ENCODE results near the gene CTNND2. TPM values are rescaled to one million over a fixed set of nuclear protein-coding genes. Genes with fewer than 3 reads are reported as not detected.
"Not testable (repeated sequence)": the region's sequence is repeated elsewhere in the genome, so short reads cannot be mapped to it uniquely, and the experiment has no call there.

Gene CTNND2
- total RNA-seq, 6 donors from 2014 or later: 1.1 to 12.4 (median 3.2) TPM

GRCh38 chr5:11076945-11077613 is 827.2 kb downstream of the CTNND2 start:
- Histone ChIP-seq H3K27me3 (no peaks in the 10 kb centered on the region), H3K4me3 (no peak overlapping the region), H3K4me1 (no peaks in the 10 kb centered on the region), H3K36me3 (no peaks in the 10 kb centered on the region), H3K9me3 (no peaks in the 10 kb centered on the region), H3K27ac (no peak overlapping the region)
- 47 to 49% methylated on average over 4 of the region's 4 CpGs for WGBS, 2 donors
- ATAC-seq (ENCODE audit: low FRiP score in 2 of 2) (no peak), DNase-seq (no peak)
- no peak for TF ChIP-seq POLR2A (IDR thresholded peaks at IDR 0.05)

- Histone ChIP-seq H3K4me3 (no peak overlapping the region), H3K27me3 (no peaks in the 10 kb centered on the region), H3K27ac (no peak overlapping the region), H3K9me3 (no peaks in the 10 kb centered on the region), H3K36me3 (no peaks in the 10 kb centered on the region), H3K4me1 (no peaks in the 10 kb centered on the region)
- ATAC-seq (ENCODE audit: low FRiP score in 2 of 2) (no peak), DNase-seq (peak in 1 of 2 donors; percentile 52)
- WGBS, 2 donors: 58 to 70% methylated on average over 10 to 12 of the region's 12 CpGs
- no peak for TF ChIP-seq POLR2AphosphoS5 (IDR thresholded peaks at IDR 0.05)
- TF ChIP-seq POLR2A (IDR thresholded peaks at IDR 0.05): no peak
- TF ChIP-seq, protein P1, sequence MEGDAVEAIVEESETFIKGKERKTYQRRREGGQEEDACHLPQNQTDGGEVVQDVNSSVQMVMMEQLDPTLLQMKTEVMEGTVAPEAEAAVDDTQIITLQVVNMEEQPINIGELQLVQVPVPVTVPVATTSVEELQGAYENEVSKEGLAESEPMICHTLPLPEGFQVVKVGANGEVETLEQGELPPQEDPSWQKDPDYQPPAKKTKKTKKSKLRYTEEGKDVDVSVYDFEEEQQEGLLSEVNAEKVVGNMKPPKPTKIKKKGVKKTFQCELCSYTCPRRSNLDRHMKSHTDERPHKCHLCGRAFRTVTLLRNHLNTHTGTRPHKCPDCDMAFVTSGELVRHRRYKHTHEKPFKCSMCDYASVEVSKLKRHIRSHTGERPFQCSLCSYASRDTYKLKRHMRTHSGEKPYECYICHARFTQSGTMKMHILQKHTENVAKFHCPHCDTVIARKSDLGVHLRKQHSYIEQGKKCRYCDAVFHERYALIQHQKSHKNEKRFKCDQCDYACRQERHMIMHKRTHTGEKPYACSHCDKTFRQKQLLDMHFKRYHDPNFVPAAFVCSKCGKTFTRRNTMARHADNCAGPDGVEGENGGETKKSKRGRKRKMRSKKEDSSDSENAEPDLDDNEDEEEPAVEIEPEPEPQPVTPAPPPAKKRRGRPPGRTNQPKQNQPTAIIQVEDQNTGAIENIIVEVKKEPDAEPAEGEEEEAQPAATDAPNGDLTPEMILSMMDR (IDR thresholded peaks at IDR 0.05): no peak
These were observed 829.0 kb downstream of the CTNND2 start for GRCh38 chr5:11075035-11075805.

GRCh38 chr5:11072568-11072967 is 831.7 kb downstream of the CTNND2 start:
- H3K36me3 ChIP-seq: no peaks in the 10 kb centered on the region
- H3K27ac ChIP-seq: no peak overlapping the region
- WGBS, 2 donors: 75 to 80% methylated on average over 1 to 5 of the region's 5 CpGs
- ATAC-seq (ENCODE audit: low FRiP score in 2 of 2) (no peak), DNase-seq (peak in 1 of 2 donors; percentile 39)
- H3K4me1 ChIP-seq: no peaks in the 10 kb centered on the region
- H3K27me3 ChIP-seq: no peaks in the 10 kb centered on the region
- no peak for TF ChIP-seq POLR2AphosphoS5 (IDR thresholded peaks at IDR 0.05)
- TF ChIP-seq EP300 (IDR thresholded peaks at IDR 0.05): no peak
- no peak for TF ChIP-seq POLR2A (IDR thresholded peaks at IDR 0.05)
- TF ChIP-seq, protein P1 (IDR thresholded peaks at IDR 0.05): no peak
- H3K4me3 ChIP-seq: no peak overlapping the region
- no peaks in the 10 kb centered on the region for H3K9me3 ChIP-seq

GRCh38 chr5:11072076-11072475 is 832.2 kb downstream of the CTNND2 start:
- Histone ChIP-seq H3K9me3 (no peaks in the 10 kb centered on the region), H3K27me3 (no peaks in the 10 kb centered on the region), H3K4me3 (no peak overlapping the region), H3K27ac (no peak overlapping the region), H3K36me3 (no peaks in the 10 kb centered on the region), H3K4me1 (no peaks in the 10 kb centered on the region)
- ATAC-seq (ENCODE audit: low FRiP score in 2 of 2): no peak
- TF ChIP-seq POLR2AphosphoS5 (IDR thresholded peaks at IDR 0.05) (no peak), EP300 (IDR thresholded peaks at IDR 0.05) (no peak), POLR2A (IDR thresholded peaks at IDR 0.05) (no peak)
- TF ChIP-seq, protein P1 (IDR thresholded peaks at IDR 0.05): no peak
- no peak for DNase-seq
- 59 to 78% methylated on average over 1 of the region's 1 CpG for WGBS, 2 donors

DNA sequence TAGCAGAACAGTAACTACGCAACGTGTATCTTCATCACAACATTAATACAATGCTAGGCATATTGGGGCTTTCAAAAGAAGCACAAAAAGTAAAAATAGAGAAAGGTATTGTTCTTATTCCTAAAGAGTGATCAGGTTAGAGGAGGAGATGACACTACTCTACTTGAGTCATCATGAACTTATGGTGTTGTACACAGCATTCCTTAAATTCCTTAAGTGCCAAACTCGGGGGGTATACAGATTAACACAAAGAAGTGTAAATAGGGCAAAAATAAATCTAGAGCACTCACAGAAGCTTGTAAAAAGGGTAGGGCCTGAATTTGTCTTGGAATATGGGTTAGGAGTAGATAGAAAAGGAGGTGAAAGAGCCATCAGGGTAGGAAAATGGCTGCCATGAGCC is 835.2 kb downstream of the CTNND2 start:
- no peaks in the 10 kb centered on the region for H3K4me1 ChIP-seq
- no peaks in the 10 kb centered on the region for H3K9me3 ChIP-seq
- H3K4me3 ChIP-seq: no peak overlapping the region
- H3K36me3 ChIP-seq: no peaks in the 10 kb centered on the region
- WGBS, 2 donors: 70 to 73% methylated on average over 3 of the region's 3 CpGs
- TF ChIP-seq POLR2A (IDR thresholded peaks at IDR 0.05): no peak
- TF ChIP-seq POLR2AphosphoS5 (IDR thresholded peaks at IDR 0.05): no peak
- TF ChIP-seq, protein P1 (IDR thresholded peaks at IDR 0.05): no peak
- TF ChIP-seq EP300 (IDR thresholded peaks at IDR 0.05): no peak
- ATAC-seq (ENCODE audit: low FRiP score in 2 of 2) (no peak), DNase-seq (no peak)
- no peak overlapping the region for H3K27ac ChIP-seq
- no peaks in the 10 kb centered on the region for H3K27me3 ChIP-seq

GRCh38 chr5:11065723-11066122 is 838.5 kb downstream of the CTNND2 start:
- 82 to 89% methylated on average over 1 of the region's 1 CpG for WGBS, 2 donors
- not testable (repeated sequence) for H3K27me3 ChIP-seq; DNase-seq; ATAC-seq (ENCODE audit: low FRiP score in 2 of 2); H3K4me1 ChIP-seq; H3K9me3 ChIP-seq; H3K36me3 ChIP-seq; H3K27ac ChIP-seq; H3K4me3 ChIP-seq
